ENCODE measurements around the gene CLEC12A. TPM values are rescaled to one million over a fixed set of nuclear protein-coding genes. Genes with fewer than 3 reads are reported as not detected.
"Not testable (repeated sequence)": the region's sequence is repeated elsewhere in the genome, so short reads cannot be mapped to it uniquely, and the experiment has no call there.

The CLEC12A gene
- total RNA-seq = 1.8 TPM in 2 replicates

- intact Hi-C loops (cut with micrococcal nuclease) = no loop called here
Measured at GRCh38 chr12:9971181-9971580, at the start of gene CLEC12A. Gene CLEC12A (plus strand): TSS chr12:9971409. CDS start chr12:9971597, 188 bp downstream.

- intact Hi-C loops (cut with micrococcal nuclease) = no loop called here
Measured at GRCh38 chr12:9922429-9922828, 48.8 kb upstream of the CLEC12A start.

GRCh38 chr12:9925705-9926393 lies 45.4 kb upstream of the CLEC12A start:
- intact Hi-C loops (cut with micrococcal nuclease) = loop anchor here (1.0 to 2.0 kb wide), 3 partner anchors 57 to 176 kb away; partner anchors contain the start of gene CLEC2B

- intact Hi-C loops (cut with micrococcal nuclease) = no loop called here
Measured at GRCh38 chr12:9926876-9927275, 44.3 kb upstream of the CLEC12A start.

- intact Hi-C loops (cut with micrococcal nuclease) = no loop called here
Measured at GRCh38 chr12:9928607-9929006, 42.6 kb upstream of the CLEC12A start.

GRCh38 chr12:9931245-9931644 lies 40.0 kb upstream of the CLEC12A start:
- intact Hi-C loops (cut with micrococcal nuclease) = no loop called here

GRCh38 chr12:9932270-9932669 lies 38.9 kb upstream of the CLEC12A start, which contains the start of gene CLEC2A:
Gene CLEC2A (minus strand): TSS chr12:9932370. CDS start chr12:9932329, 41 bp downstream.
- intact Hi-C loops (cut with micrococcal nuclease) = no loop called here

- intact Hi-C loops (cut with micrococcal nuclease) = no loop called here
Measured at GRCh38 chr12:9933958-9934357, 37.3 kb upstream of the CLEC12A start.

GRCh38 chr12:9935026-9935425 lies 36.2 kb upstream of the CLEC12A start:
- intact Hi-C loops (cut with micrococcal nuclease) = no loop called here

GRCh38 chr12:9936591-9936990 lies 34.6 kb upstream of the CLEC12A start:
- intact Hi-C loops (cut with micrococcal nuclease) = no loop called here

- intact Hi-C loops (cut with micrococcal nuclease) = loop anchor here (1.0 to 10.0 kb wide), 5 partner anchors 69 to 274 kb away; partner anchors contain the start of genes CLEC2B and GABARAPL1
Measured at GRCh38 chr12:9940375-9940774, 30.8 kb upstream of the CLEC12A start.

GRCh38 chr12:9941838-9942237 lies 29.4 kb upstream of the CLEC12A start:
- intact Hi-C loops (cut with micrococcal nuclease) = loop anchor here (2.0 to 10.0 kb wide), 5 partner anchors 15 to 273 kb away; partner anchors contain the start of genes CLEC2B and GABARAPL1

GRCh38 chr12:9943240-9943639 lies 28.0 kb upstream of the CLEC12A start:
- intact Hi-C loops (cut with micrococcal nuclease) = loop anchor here (1.0 to 10.0 kb wide), 5 partner anchors 8 to 272 kb away; partner anchors contain the start of genes CLEC2B and GABARAPL1

GRCh38 chr12:9944391-9944790 lies 26.8 kb upstream of the CLEC12A start:
- intact Hi-C loops (cut with micrococcal nuclease) = loop anchor here (5.0 to 10.0 kb wide), 3 partner anchors 77 to 270 kb away; partner anchors contain the start of genes CLEC2B and GABARAPL1

GRCh38 chr12:9947674-9948073 lies 23.5 kb upstream of the CLEC12A start:
- intact Hi-C loops (cut with micrococcal nuclease) = loop anchor here (5.0 to 10.0 kb wide), 2 partner anchors 195 to 267 kb away; partner anchors contain the start of gene GABARAPL1

GRCh38 chr12:9948606-9949296 lies 22.5 kb upstream of the CLEC12A start:
- intact Hi-C loops (cut with micrococcal nuclease) = loop anchor here (5.0 to 10.0 kb wide), 2 partner anchors 196 to 266 kb away; partner anchors contain the start of gene GABARAPL1

GRCh38 chr12:9951026-9951675 lies 20.1 kb upstream of the CLEC12A start:
- intact Hi-C loops (cut with micrococcal nuclease) = loop anchor here (1.0 kb wide), 1 partner anchor 8 kb away; no protein-coding TSS in a partner anchor

GRCh38 chr12:9952954-9953729 lies 18.1 kb upstream of the CLEC12A start:
- intact Hi-C loops (cut with micrococcal nuclease) = not testable (repeated sequence)

GRCh38 chr12:9957834-9958233 lies 13.4 kb upstream of the CLEC12A start:
- intact Hi-C loops (cut with micrococcal nuclease) = loop anchor here (2.0 kb wide), 1 partner anchor 15 kb away; no protein-coding TSS in a partner anchor

GRCh38 chr12:9960590-9960989 lies 10.6 kb upstream of the CLEC12A start:
- intact Hi-C loops (cut with micrococcal nuclease) = no loop called here

All from T-helper 2 cell treated with Interferon-gamma antibody and Interleukin-4, amounts not matched to agents 100 ng/mL and 5 ng/mL, for 36 hours (primary cell).